ENCODE data around the gene KNG1.

- no peak for TF ChIP-seq CTCF (IDR thresholded peaks at IDR 0.05)
- no peak for TF ChIP-seq POLR2A (IDR thresholded peaks at IDR 0.05)
Observed at GRCh38 chr3:186754006-186754405, 36.8 kb downstream of the KNG1 start.

Measured in ovary (tissue), 3 donors.